HepG2 (cell line): ENCODE data around the gene FAAP20. TPM values are rescaled to one million over a fixed set of nuclear protein-coding genes. Genes with fewer than 3 reads are reported as not detected.
A peak's percentile ranks its signal among the peaks of the same experiment; 100 is the strongest.

Experiments used
- ASH2L ChIP-seq: fragments of 300-600, 200-600 bp; sonication (generic); IDR thresholded peaks from 2 replicates; pipeline ENCODE4 v1.7.0; 2017; ENCODE audit warnings: low read depth, mild to moderate bottlenecking, moderate library complexity, mixed read lengths, low read length; ENCODE audit not compliant: insufficient read length
- GATAD1 ChIP-seq: IDR thresholded peaks from 2 replicates; pipeline ENCODE4 v1.6.1; 2016; ENCODE audit warnings: missing genetic modification reagents, missing compliant biosample characterization
- HNRNPUL1 ChIP-seq: fragments of 200-400 bp; formaldehyde crosslinking; IDR thresholded peaks from 2 replicates; pipeline ENCODE4 v1.6.1; 2017; ENCODE audit warnings: low read depth, mild to moderate bottlenecking, low read length, moderate library complexity
- IRF2 ChIP-seq: IDR thresholded peaks from 2 replicates; pipeline ENCODE4 v1.6.1; 2018; ENCODE audit warnings: missing genetic modification reagents, missing compliant biosample characterization
- KAT2B ChIP-seq: fragments of 150-350 bp; IDR thresholded peaks from 2 replicates; pipeline ENCODE4 v1.6.1; 2014; ENCODE audit warnings: low read depth, low read length, borderline replicate concordance
- PAX8 ChIP-seq: sonication (generic); formaldehyde crosslinking; IDR thresholded peaks from 2 replicates; pipeline ENCODE4 v1.8.0; 2022; ENCODE audit warnings: mild to moderate bottlenecking, missing genetic modification reagents, borderline replicate concordance
- PHF8 ChIP-seq: sonication (generic); formaldehyde crosslinking; IDR thresholded peaks from 2 replicates; pipeline ENCODE4 v1.5.0; 2020; ENCODE audit warnings: missing genetic modification reagents
- SATB2 ChIP-seq: sonication (generic); formaldehyde crosslinking; IDR thresholded peaks from 2 replicates; pipeline ENCODE4 v1.5.0; 2020; ENCODE audit warnings: missing genetic modification reagents
- TBX2 ChIP-seq: sonication (generic); formaldehyde crosslinking; IDR thresholded peaks from 2 replicates; pipeline ENCODE4 v1.5.0; 2020; ENCODE audit warnings: missing genetic modification reagents, mild to moderate bottlenecking, borderline replicate concordance
- TOE1 ChIP-seq: sonication (generic); formaldehyde crosslinking; IDR thresholded peaks from 2 replicates; pipeline ENCODE4 v1.4.0; 2020; ENCODE audit warnings: mild to moderate bottlenecking, missing genetic modification reagents
- ZFX ChIP-seq: sonication (generic); formaldehyde crosslinking; IDR thresholded peaks from 2 replicates; pipeline ENCODE4 v1.4.0; 2020; ENCODE audit warnings: mild to moderate bottlenecking, low read depth, missing genetic modification reagents, moderate library complexity
- ZMYM2 ChIP-seq: sonication (generic); formaldehyde crosslinking; IDR thresholded peaks from 2 replicates; pipeline ENCODE4 v1.8.0; 2022; ENCODE audit warnings: mild to moderate bottlenecking, missing genetic modification reagents
- ZMYM3 ChIP-seq: sonication (generic); formaldehyde crosslinking; IDR thresholded peaks from 2 replicates; pipeline ENCODE4 v1.5.1; 2020; ENCODE audit warnings: mild to moderate bottlenecking, missing genetic modification reagents
- ZNF501 ChIP-seq: sonication (generic); formaldehyde crosslinking; IDR thresholded peaks from 2 replicates; pipeline ENCODE4 v1.5.1; 2020; ENCODE audit warnings: mild to moderate bottlenecking, moderate library complexity, missing genetic modification reagents
- ZSCAN29 ChIP-seq: sonication (generic); formaldehyde crosslinking; conservative IDR thresholded peaks from 2 replicates; pipeline ENCODE4 v1.4.0; 2020; ENCODE audit warnings: mild to moderate bottlenecking, missing genetic modification reagents
- polyA plus RNA-seq, 8 experiments: library from polyadenylated mRNA; depleted of rRNA in 3 of 8; stranded (reverse) in 7 of 8; unstranded in 1 of 8; fragments of >200 nt; fragmentation: Illumina TruSeq in 4 of 8; extraction: Trizol in 4 of 8; gene quantifications; 2 replicates each; pipeline versions ENCODE4 v1.2.1 to v1.2.3, GENCODE V29; 2011 to 2016; ENCODE audit warnings: low read depth in 4 of 8, missing spikeins in 1 of 8, mixed read lengths in 1 of 8; ENCODE audit not compliant: insufficient read depth in 1 of 8
- total RNA-seq, 5 experiments: library from RNA; depleted of rRNA; stranded (reverse); fragments of >200 nt; fragmentation: Illumina TruSeq; extraction: Trizol; gene quantifications; 2 replicates each; pipeline ENCODE4 v1.2.3, GENCODE V29; 2016; ENCODE audit warnings: low read depth in 1 of 5
- TF ChIP-seq, protein P1 (sequence below): sonication (generic); formaldehyde crosslinking; IDR thresholded peaks from 2 replicates; pipeline ENCODE4 v1.4.0; 2020; ENCODE audit warnings: mild to moderate bottlenecking, missing genetic modification reagents
- TF ChIP-seq, protein P2 (sequence below): sonication (generic); formaldehyde crosslinking; IDR thresholded peaks from 2 replicates; pipeline ENCODE4 v1.5.0; 2020; ENCODE audit warnings: missing genetic modification reagents
- TF ChIP-seq, protein P3 (sequence below): sonication (generic); formaldehyde crosslinking; IDR thresholded peaks from 2 replicates; pipeline ENCODE4 v1.4.0; 2020; ENCODE audit warnings: missing genetic modification reagents
- TF ChIP-seq, protein P4 (sequence below): sonication (generic); formaldehyde crosslinking; IDR thresholded peaks from 2 replicates; pipeline ENCODE4 v1.4.0; 2020; ENCODE audit warnings: missing genetic modification reagents
- TF ChIP-seq, protein P5 (sequence below): sonication (generic); formaldehyde crosslinking; IDR thresholded peaks from 2 replicates; pipeline ENCODE4 v1.5.0; 2020; ENCODE audit warnings: missing genetic modification reagents
- TF ChIP-seq, protein P6 (sequence below): sonication (generic); formaldehyde crosslinking; IDR thresholded peaks from 2 replicates; pipeline ENCODE4 v1.5.0; 2020; ENCODE audit warnings: missing genetic modification reagents

Gene FAAP20
- total and polyA plus RNA-seq, 2 of the 13 experiments (the other 11 are each of a cell fraction or from before 2014, with no cell fraction given) = 9.6 to 10.8 TPM

DNA sequence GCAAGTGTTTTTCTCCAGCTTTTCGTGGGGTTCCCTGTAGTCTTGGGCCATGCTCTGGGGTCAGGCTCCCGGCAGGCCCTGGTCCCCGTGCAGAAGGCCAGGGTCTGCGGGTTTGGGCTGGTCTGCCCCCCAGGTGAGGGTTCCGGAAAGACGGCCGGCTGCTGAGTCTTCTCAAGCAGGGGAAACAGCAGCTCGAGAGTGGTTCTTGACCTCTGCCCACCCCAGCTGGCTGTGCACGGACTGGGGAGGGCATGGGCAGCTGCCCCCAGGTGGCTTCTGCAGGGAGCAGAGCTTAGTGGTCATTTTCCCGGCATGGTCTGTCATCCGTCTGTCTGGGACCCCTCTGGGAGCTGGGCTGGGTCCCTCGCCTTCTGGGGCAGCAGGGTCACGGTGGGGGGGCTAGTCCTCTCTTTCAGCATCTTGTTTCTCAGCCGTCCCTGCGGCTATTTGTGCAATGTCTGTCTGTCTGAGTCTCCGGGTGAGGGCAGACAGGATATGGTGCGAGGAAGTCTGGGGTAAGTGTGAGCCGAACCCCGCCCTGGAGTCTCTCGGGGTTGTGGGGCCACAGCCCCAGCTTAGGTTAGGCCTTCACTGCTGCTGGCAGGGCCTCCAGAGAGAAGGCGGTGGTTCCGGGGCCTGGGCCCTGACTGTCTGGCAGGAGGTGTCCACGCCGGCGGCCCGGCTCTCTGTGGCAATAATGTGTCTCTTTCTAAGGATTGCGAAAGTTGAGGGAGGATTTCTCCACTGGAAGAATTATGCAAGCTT is 39.6 kb upstream of the FAAP20 start (continued):
- TF ChIP-seq, protein P1, sequence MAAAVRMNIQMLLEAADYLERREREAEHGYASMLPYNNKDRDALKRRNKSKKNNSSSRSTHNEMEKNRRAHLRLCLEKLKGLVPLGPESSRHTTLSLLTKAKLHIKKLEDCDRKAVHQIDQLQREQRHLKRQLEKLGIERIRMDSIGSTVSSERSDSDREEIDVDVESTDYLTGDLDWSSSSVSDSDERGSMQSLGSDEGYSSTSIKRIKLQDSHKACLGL (CRISPR knock-in tag) = peak; percentile 74; the same call in 1 of the 2 replicates
- 0 out of 2 replicates have a peak, but pooled peaks have one; percentile 37 for TF ChIP-seq ZMYM2
- TF ChIP-seq GATAD1 (CRISPR knock-in tag) = peak; percentile 66
- TF ChIP-seq SATB2 (CRISPR knock-in tag) = no peak
- no peak for TF ChIP-seq PAX8 (CRISPR knock-in tag)
- TF ChIP-seq ZNF501 = peak; percentile 58; the same call in 1 of the 2 replicates
- TF ChIP-seq, protein P2, sequence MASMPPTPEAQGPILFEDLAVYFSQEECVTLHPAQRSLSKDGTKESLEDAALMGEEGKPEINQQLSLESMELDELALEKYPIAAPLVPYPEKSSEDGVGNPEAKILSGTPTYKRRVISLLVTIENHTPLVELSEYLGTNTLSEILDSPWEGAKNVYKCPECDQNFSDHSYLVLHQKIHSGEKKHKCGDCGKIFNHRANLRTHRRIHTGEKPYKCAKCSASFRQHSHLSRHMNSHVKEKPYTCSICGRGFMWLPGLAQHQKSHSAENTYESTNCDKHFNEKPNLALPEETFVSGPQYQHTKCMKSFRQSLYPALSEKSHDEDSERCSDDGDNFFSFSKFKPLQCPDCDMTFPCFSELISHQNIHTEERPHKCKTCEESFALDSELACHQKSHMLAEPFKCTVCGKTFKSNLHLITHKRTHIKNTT (CRISPR knock-in tag) = no peak
- peak; percentile 94 for TF ChIP-seq ZFX
- TF ChIP-seq, protein P3, sequence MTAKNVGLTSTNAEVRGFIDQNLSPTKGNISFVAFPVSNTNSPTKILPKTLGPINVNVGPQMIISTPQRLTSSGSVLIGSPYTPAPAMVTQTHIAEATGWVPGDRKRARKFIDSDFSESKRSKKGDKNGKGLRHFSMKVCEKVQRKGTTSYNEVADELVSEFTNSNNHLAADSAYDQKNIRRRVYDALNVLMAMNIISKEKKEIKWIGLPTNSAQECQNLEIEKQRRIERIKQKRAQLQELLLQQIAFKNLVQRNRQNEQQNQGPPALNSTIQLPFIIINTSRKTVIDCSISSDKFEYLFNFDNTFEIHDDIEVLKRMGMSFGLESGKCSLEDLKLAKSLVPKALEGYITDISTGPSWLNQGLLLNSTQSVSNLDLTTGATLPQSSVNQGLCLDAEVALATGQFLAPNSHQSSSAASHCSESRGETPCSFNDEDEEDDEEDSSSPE (CRISPR knock-in tag) = peak; percentile 34; the same call in 1 of the 2 replicates
- TF ChIP-seq, protein P4, sequence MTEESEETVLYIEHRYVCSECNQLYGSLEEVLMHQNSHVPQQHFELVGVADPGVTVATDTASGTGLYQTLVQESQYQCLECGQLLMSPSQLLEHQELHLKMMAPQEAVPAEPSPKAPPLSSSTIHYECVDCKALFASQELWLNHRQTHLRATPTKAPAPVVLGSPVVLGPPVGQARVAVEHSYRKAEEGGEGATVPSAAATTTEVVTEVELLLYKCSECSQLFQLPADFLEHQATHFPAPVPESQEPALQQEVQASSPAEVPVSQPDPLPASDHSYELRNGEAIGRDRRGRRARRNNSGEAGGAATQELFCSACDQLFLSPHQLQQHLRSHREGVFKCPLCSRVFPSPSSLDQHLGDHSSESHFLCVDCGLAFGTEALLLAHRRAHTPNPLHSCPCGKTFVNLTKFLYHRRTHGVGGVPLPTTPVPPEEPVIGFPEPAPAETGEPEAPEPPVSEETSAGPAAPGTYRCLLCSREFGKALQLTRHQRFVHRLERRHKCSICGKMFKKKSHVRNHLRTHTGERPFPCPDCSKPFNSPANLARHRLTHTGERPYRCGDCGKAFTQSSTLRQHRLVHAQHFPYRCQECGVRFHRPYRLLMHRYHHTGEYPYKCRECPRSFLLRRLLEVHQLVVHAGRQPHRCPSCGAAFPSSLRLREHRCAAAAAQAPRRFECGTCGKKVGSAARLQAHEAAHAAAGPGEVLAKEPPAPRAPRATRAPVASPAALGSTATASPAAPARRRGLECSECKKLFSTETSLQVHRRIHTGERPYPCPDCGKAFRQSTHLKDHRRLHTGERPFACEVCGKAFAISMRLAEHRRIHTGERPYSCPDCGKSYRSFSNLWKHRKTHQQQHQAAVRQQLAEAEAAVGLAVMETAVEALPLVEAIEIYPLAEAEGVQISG = peak; percentile 65; the same call in 1 of the 2 replicates
- TF ChIP-seq ZSCAN29 = peak; percentile 52; the same call in 1 of the 2 replicates
- TF ChIP-seq, protein P5, sequence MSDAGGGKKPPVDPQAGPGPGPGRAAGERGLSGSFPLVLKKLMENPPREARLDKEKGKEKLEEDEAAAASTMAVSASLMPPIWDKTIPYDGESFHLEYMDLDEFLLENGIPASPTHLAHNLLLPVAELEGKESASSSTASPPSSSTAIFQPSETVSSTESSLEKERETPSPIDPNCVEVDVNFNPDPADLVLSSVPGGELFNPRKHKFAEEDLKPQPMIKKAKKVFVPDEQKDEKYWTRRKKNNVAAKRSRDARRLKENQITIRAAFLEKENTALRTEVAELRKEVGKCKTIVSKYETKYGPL (CRISPR knock-in tag) = peak; percentile 88
- TF ChIP-seq TOE1 (CRISPR knock-in tag) = no peak
- TF ChIP-seq ZMYM3 = no peak
- no peak for TF ChIP-seq HNRNPUL1
- peak; percentile 52; the same call in 1 of the 2 replicates for TF ChIP-seq IRF2 (CRISPR knock-in tag)
- peak; percentile 71 for TF ChIP-seq PHF8 (CRISPR knock-in tag)
- no peak for TF ChIP-seq KAT2B
- TF ChIP-seq TBX2 (CRISPR knock-in tag) = peak; percentile 88
- TF ChIP-seq ASH2L = peak; percentile 52
- TF ChIP-seq, protein P6, sequence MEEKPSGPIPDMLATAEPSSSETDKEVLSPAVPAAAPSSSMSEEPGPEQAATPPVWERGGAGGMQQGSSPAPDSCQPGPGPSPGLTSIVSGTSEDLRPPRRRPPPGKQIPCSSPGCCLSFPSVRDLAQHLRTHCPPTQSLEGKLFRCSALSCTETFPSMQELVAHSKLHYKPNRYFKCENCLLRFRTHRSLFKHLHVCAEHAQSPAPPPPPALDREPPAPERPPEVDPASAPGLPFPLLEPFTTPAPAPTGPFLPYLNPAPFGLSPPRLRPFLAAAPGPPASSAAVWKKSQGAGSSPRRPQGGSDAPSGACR (CRISPR knock-in tag) = peak; percentile 74; the same call in 1 of the 2 replicates
